Lower leg skin (tissue), 3 donors: ENCODE data around the gene TRMU.

Experiments used
- POLR2A ChIP-seq, 2 donors: fragments of 450-650 bp; IDR thresholded peaks; one replicate each; pipeline ENCODE4 v1.6.1; 2016 to 2017; ENCODE audit warnings: antibody characterized with exemption in 2 of 2, mild to moderate bottlenecking in 1 of 2, moderate library complexity in 1 of 2
- TF ChIP-seq, protein P1 (sequence below), 3 donors: fragments of 450-650 bp; IDR thresholded peaks; one replicate each; pipeline ENCODE4 v1.5.1; 2016; ENCODE audit warnings: antibody characterized with exemption in 3 of 3, mild to moderate bottlenecking in 3 of 3, moderate library complexity in 2 of 3

DNA sequence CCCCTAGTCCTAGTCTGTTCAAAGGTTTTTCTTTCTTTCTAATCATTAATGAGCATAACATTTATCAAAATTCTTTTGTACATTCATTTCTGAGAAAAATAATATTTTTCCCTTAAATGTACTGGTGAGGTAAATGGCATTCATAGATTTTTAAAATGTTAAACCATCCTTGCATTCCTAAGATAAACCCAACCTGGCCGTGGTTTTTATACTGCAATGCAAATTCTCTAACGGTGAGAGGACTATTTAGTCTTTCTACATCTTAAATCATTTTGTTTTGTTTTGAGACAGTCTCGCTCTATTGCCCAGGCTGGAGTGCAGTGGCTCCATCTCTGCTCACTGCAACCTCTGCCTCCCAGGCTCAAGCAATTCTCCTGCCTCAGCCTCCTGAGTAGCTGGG, 40.6 kb downstream of the TRMU start:
- TF ChIP-seq, protein P1, sequence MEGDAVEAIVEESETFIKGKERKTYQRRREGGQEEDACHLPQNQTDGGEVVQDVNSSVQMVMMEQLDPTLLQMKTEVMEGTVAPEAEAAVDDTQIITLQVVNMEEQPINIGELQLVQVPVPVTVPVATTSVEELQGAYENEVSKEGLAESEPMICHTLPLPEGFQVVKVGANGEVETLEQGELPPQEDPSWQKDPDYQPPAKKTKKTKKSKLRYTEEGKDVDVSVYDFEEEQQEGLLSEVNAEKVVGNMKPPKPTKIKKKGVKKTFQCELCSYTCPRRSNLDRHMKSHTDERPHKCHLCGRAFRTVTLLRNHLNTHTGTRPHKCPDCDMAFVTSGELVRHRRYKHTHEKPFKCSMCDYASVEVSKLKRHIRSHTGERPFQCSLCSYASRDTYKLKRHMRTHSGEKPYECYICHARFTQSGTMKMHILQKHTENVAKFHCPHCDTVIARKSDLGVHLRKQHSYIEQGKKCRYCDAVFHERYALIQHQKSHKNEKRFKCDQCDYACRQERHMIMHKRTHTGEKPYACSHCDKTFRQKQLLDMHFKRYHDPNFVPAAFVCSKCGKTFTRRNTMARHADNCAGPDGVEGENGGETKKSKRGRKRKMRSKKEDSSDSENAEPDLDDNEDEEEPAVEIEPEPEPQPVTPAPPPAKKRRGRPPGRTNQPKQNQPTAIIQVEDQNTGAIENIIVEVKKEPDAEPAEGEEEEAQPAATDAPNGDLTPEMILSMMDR (IDR thresholded peaks at IDR 0.05), result no peak
- no peak for TF ChIP-seq POLR2A (IDR thresholded peaks at IDR 0.05)
